Heart left ventricle (tissue), 13 donors: Measurements from ENCODE around the gene GJD3.

Experiments
- CTCF ChIP-seq, 12 donors: fragments of 200-600 bp; sonication (generic) in 4 of 12; IDR thresholded peaks; one replicate each; pipeline versions ENCODE4 v1.5.0 to v1.8.0; 2018 to 2022; ENCODE audit warnings: antibody characterized with exemption in 12 of 12, mild to moderate bottlenecking in 5 of 12
- POLR2A ChIP-seq, 2 donors: fragments of 450-650 bp; IDR thresholded peaks; one replicate each; pipeline ENCODE4 v1.6.1; 2017; ENCODE audit warnings: antibody characterized with exemption in 2 of 2, mild to moderate bottlenecking in 2 of 2, moderate library complexity in 2 of 2
- donor health status: ischemic (EF 13 %, LVEDD 7.1; RV severe dilation, severe dysfunction).
- donor health status: DM: no; HTN: yes; CAD: no.
- donor health status: DM: no; HTN: no; CAD: no.
- donor health status: ischemic (EF 25% LVEDD 6.9; RV normal size, moderate dysfunction).
- donor health status: ischemic (EF 25% LVEDD 5.7; RV mildly dilated, moderate dysfunction).
- donor health status: ischemic (EF 35%, LVEDD 5.7; RV mildly dilated, moderate dysfunction).
- donor health status: nonischemic (EF 11% LVEDD 7.7; RV severe dilation, severe dysfunction).
- donor health status: DM: yes; HTN: yes; CAD: no.
- donor health status: PGD.
- donor health status: ischemic (EF 29% LVEDD 5.4; RV normal size, mild dysfunction).
- donor health status: nonischemic (EF 23%, LVEDD 6.1; RV moderate dilation, normal function).

- no peak for TF ChIP-seq CTCF (IDR thresholded peaks at IDR 0.05)
- TF ChIP-seq POLR2A (IDR thresholded peaks at IDR 0.05): no peak
Observed at GRCh38 chr17:40327735-40328385, 36.7 kb downstream of the GJD3 start.
